K562 (cell line): Measurements from ENCODE around the gene ABL1.

Source experiments
- BRCA1 ChIP-seq, 2 experiments: fragments of 450-650 bp in 1 of 2; sonication (generic) in 1 of 2; formaldehyde crosslinking in 1 of 2; IDR thresholded peaks; 2 replicates each; pipeline versions ENCODE4 v1.5.0 to v1.6.1; 2017 to 2020; ENCODE audit warnings: mild to moderate bottlenecking in 1 of 2, missing genetic modification reagents in 1 of 2
- ELF1 ChIP-seq: fragments of 200-800 bp; sonication (Bioruptor generic); IDR thresholded peaks from 2 replicates; pipeline ENCODE4 v1.6.1; 2016; ENCODE audit warnings: missing genetic modification characterization, missing compliant biosample characterization
- ETV1 ChIP-seq: fragments of 450-650 bp; conservative IDR thresholded peaks from 2 replicates; pipeline ENCODE4 v1.6.1; 2016; ENCODE audit warnings: missing genetic modification characterization, control low read depth, low read depth, missing compliant biosample characterization
- HEY1 ChIP-seq: fragments of 250-450 bp; sonication (Bioruptor Pico); IDR thresholded peaks from 2 replicates; pipeline ENCODE4 v1.5.0; 2020; ENCODE audit warnings: mild to moderate bottlenecking, moderate library complexity, borderline replicate concordance
- HNRNPH1 ChIP-seq: fragments of 200-400 bp; formaldehyde crosslinking; optimal IDR thresholded peaks from 2 replicates; pipeline ENCODE3; 2017; ENCODE audit warnings: low read depth, mild to moderate bottlenecking, low read length, moderate library complexity
- JUN ChIP-seq, 2 experiments: sonication (generic) in 1 of 2; formaldehyde crosslinking in 1 of 2; IDR thresholded peaks; 2 replicates each; pipeline versions ENCODE4 v1.6.1 to v1.8.0; 2012 to 2022; ENCODE audit warnings: borderline replicate concordance in 2 of 2, mild to moderate bottlenecking in 2 of 2, improper control_type of control experiment in 1 of 2, low read depth in 1 of 2, low read length in 1 of 2, missing genetic modification reagents in 1 of 2
- MEF2A ChIP-seq: IDR thresholded peaks from 2 replicates; pipeline ENCODE4 v1.6.1; 2011; ENCODE audit warnings: low read depth, mild to moderate bottlenecking, low read length, moderate library complexity; ENCODE audit not compliant: control insufficient read depth
- RCOR1 ChIP-seq, 2 experiments: IDR thresholded peaks; 2 replicates each; pipeline ENCODE4 v1.6.1; 2012; ENCODE audit warnings: low read depth in 2 of 2, low read length in 2 of 2, borderline replicate concordance in 1 of 2, improper control_type of control experiment in 1 of 2
- TF ChIP-seq, protein P1 (sequence below), 2 experiments: IDR thresholded peaks in 1 of 2; conservative IDR thresholded peaks in 1 of 2; 2 replicates each; pipeline ENCODE4 v1.6.1; 2016; ENCODE audit warnings: low read depth in 2 of 2, mild to moderate bottlenecking in 1 of 2, missing compliant biosample characterization in 1 of 2, missing genetic modification characterization in 1 of 2, moderate library complexity in 1 of 2
- TF ChIP-seq, protein P2 (sequence below): fragments of 450-650 bp; IDR thresholded peaks from 2 replicates; pipeline ENCODE4 v1.6.1; 2016
- TF ChIP-seq, protein P3 (sequence below): fragments of 150-350 bp; IDR thresholded peaks from 2 replicates; pipeline ENCODE4 v1.6.1; 2014; ENCODE audit warnings: low read depth, mild to moderate bottlenecking, low read length, borderline replicate concordance
- TF ChIP-seq, protein P4 (sequence below): sonication (generic); formaldehyde crosslinking; IDR thresholded peaks from 2 replicates; pipeline ENCODE4 v1.8.1; 2022; ENCODE audit warnings: missing genetic modification reagents

DNA sequence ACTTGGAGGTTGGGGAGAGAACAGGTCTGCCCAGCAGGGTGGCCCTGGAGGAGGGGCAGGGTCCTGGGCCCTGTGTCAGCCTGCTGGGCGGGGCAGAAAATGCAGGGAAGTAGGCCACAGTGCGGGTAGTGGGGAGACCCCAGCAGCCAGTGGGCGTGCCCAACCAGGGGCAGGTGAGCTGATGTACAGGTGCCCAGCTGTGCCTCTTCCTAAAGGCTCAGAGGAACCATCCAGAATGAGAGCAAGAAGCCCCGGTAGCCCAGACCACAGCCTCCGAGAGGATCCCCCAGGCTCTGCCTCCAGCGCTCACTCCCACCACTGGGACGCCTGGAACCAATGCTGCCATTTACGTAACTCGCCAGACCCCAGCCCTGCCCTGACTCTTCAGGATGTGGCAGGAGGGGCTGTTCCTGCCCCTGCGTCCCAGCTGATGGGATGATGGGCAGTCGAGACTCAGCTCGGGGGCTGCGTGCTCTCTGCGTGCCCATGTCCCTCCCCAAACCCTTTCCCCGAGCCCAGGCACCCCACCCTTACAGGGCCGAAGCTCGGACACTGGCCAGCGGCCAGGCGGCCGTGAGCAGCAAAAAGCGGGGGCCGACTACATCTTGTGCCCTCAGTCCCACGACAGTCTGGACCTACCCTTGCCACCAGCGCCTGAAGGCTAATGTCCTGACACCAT is 79.5 kb downstream of the ABL1 start:
- TF ChIP-seq HNRNPH1 (no peak), RCOR1 (IDR thresholded peaks at IDR 0.05; ENCODE audit: borderline replicate concordance in 1 of 2, low read depth in 2 of 2, low read length in 2 of 2) (no peak), HEY1 (CRISPR knock-in tag) (no peak), MEF2A (no peak), BRCA1 (IDR thresholded peaks at IDR 0.05) (no peak), BRCA1 (CRISPR knock-in tag; IDR thresholded peaks at IDR 0.05) (no peak), ETV1 (tag) (no peak), JUN (IDR thresholded peaks at IDR 0.05; ENCODE audit: borderline replicate concordance, low read depth, low read length) (no peak), JUN (CRISPR knock-in tag; IDR thresholded peaks at IDR 0.05; ENCODE audit: borderline replicate concordance) (no peak), ELF1 (tag) (no peak)
- TF ChIP-seq, protein P1, sequence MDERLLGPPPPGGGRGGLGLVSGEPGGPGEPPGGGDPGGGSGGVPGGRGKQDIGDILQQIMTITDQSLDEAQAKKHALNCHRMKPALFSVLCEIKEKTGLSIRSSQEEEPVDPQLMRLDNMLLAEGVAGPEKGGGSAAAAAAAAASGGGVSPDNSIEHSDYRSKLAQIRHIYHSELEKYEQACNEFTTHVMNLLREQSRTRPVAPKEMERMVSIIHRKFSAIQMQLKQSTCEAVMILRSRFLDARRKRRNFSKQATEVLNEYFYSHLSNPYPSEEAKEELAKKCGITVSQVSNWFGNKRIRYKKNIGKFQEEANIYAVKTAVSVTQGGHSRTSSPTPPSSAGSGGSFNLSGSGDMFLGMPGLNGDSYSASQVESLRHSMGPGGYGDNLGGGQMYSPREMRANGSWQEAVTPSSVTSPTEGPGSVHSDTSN (CRISPR knock-in tag; IDR thresholded peaks at IDR 0.05; ENCODE audit: low read depth) = no peak
- TF ChIP-seq, protein P1 (tag; conservative IDR thresholded peaks at IDR 0.05; ENCODE audit: low read depth) = no peak
- TF ChIP-seq, protein P2, sequence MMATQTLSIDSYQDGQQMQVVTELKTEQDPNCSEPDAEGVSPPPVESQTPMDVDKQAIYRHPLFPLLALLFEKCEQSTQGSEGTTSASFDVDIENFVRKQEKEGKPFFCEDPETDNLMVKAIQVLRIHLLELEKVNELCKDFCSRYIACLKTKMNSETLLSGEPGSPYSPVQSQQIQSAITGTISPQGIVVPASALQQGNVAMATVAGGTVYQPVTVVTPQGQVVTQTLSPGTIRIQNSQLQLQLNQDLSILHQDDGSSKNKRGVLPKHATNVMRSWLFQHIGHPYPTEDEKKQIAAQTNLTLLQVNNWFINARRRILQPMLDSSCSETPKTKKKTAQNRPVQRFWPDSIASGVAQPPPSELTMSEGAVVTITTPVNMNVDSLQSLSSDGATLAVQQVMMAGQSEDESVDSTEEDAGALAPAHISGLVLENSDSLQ = no peak
- TF ChIP-seq, protein P3, sequence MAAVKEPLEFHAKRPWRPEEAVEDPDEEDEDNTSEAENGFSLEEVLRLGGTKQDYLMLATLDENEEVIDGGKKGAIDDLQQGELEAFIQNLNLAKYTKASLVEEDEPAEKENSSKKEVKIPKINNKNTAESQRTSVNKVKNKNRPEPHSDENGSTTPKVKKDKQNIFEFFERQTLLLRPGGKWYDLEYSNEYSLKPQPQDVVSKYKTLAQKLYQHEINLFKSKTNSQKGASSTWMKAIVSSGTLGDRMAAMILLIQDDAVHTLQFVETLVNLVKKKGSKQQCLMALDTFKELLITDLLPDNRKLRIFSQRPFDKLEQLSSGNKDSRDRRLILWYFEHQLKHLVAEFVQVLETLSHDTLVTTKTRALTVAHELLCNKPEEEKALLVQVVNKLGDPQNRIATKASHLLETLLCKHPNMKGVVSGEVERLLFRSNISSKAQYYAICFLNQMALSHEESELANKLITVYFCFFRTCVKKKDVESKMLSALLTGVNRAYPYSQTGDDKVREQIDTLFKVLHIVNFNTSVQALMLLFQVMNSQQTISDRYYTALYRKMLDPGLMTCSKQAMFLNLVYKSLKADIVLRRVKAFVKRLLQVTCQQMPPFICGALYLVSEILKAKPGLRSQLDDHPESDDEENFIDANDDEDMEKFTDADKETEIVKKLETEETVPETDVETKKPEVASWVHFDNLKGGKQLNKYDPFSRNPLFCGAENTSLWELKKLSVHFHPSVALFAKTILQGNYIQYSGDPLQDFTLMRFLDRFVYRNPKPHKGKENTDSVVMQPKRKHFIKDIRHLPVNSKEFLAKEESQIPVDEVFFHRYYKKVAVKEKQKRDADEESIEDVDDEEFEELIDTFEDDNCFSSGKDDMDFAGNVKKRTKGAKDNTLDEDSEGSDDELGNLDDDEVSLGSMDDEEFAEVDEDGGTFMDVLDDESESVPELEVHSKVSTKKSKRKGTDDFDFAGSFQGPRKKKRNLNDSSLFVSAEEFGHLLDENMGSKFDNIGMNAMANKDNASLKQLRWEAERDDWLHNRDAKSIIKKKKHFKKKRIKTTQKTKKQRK = no peak
- TF ChIP-seq, protein P4, sequence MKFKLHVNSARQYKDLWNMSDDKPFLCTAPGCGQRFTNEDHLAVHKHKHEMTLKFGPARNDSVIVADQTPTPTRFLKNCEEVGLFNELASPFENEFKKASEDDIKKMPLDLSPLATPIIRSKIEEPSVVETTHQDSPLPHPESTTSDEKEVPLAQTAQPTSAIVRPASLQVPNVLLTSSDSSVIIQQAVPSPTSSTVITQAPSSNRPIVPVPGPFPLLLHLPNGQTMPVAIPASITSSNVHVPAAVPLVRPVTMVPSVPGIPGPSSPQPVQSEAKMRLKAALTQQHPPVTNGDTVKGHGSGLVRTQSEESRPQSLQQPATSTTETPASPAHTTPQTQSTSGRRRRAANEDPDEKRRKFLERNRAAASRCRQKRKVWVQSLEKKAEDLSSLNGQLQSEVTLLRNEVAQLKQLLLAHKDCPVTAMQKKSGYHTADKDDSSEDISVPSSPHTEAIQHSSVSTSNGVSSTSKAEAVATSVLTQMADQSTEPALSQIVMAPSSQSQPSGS (CRISPR knock-in tag) = no peak
